ENCODE data around the gene MUS81. TPM values are rescaled to one million over a fixed set of nuclear protein-coding genes. Genes with fewer than 3 reads are reported as not detected.
A peak's percentile ranks its signal among the peaks of the same experiment; 100 is the strongest.

MUS81 gene
- total and polyA plus RNA-seq, 9 of the 15 experiments (the other 6 are each of a cell fraction or from before 2014, with no cell fraction given), result 13.4 to 118 (median 53.7) TPM

DNA sequence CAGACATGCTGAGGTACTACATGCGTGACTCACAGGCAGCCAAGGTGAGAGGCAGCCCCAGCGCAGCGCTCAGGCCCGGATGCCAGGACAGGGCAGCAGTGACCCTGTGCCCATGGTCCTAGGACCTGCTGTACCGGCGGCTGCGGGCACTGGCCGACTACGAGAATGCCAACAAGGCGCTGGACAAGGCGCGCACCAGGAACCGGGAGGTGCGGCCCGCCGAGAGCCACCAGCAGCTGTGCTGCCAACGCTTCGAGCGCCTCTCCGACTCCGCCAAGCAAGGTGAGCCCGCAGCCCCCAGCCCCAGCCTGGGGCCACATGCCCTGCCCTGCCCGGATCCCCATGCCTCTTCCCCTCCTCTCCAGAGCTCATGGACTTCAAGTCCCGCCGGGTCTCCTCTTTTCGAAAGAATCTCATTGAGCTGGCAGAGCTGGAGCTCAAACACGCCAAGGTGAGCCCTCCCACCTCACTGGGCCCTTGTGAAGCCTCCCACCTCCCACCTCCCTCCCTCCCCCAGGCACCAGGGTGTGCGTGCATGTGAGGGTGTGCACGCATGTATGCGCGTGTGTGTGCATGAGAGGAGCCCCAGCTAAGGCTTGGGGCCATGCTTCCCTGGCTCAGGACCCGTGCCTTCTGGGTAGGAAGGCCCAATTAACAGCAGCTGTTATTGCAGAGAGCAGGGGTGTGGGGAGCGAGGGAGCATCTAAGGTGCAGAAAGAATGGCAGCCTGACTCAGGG lies 7.6 kb upstream of the MUS81 start:
- in situ Hi-C loops (cut with MboI), result no loop called here
- intact Hi-C loops (cut with micrococcal nuclease), result no loop called here
- peak; percentile 33; the same call in 1 of the 2 replicates for TF ChIP-seq ZNF143 (CRISPR knock-in tag; IDR thresholded peaks at IDR 0.05)
- peak; percentile 26; the same call in 1 of the 2 replicates for TF ChIP-seq LCOR (CRISPR knock-in tag; IDR thresholded peaks at IDR 0.05)
- TF ChIP-seq POLR2AphosphoS5 (IDR thresholded peaks at IDR 0.05; ENCODE audit: control insufficient read depth, insufficient read depth, low read depth, low read length), result peak; percentile 59; the same call in 1 of the 2 replicates
- 0 out of 2 replicates have a peak, but pooled peaks have one; percentile 15 for TF ChIP-seq SP1 (CRISPR knock-in tag; IDR thresholded peaks at IDR 0.05)
- no peak for TF ChIP-seq RB1 (IDR thresholded peaks at IDR 0.05; ENCODE audit: low read depth)
- TF ChIP-seq MEF2A (IDR thresholded peaks at IDR 0.05; ENCODE audit: control insufficient read depth, low read depth, low read length), result no peak
- TF ChIP-seq POLR2A (conservative IDR thresholded peaks at IDR 0.05), result peak; percentile 71; the same call in 1 of the 2 replicates
- TF ChIP-seq HDAC6 (IDR thresholded peaks at IDR 0.05; ENCODE audit: low read depth, low read length), result no peak
- TF ChIP-seq, protein P1, sequence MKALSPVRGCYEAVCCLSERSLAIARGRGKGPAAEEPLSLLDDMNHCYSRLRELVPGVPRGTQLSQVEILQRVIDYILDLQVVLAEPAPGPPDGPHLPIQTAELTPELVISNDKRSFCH (CRISPR knock-in tag; IDR thresholded peaks at IDR 0.05), result no peak
- TF ChIP-seq, protein P1 (tag; IDR thresholded peaks at IDR 0.05), result no peak
- TF ChIP-seq, protein P2, sequence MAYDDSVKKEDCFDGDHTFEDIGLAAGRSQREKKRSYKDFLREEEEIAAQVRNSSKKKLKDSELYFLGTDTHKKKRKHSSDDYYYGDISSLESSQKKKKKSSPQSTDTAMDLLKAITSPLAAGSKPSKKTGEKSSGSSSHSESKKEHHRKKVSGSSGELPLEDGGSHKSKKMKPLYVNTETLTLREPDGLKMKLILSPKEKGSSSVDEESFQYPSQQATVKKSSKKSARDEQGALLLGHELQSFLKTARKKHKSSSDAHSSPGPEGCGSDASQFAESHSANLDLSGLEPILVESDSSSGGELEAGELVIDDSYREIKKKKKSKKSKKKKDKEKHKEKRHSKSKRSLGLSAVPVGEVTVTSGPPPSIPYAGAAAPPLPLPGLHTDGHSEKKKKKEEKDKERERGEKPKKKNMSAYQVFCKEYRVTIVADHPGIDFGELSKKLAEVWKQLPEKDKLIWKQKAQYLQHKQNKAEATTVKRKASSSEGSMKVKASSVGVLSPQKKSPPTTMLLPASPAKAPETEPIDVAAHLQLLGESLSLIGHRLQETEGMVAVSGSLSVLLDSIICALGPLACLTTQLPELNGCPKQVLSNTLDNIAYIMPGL (CRISPR knock-in tag; IDR thresholded peaks at IDR 0.05), result 0 out of 2 replicates have a peak, but pooled peaks have one; percentile 66
- TF ChIP-seq, protein P3, sequence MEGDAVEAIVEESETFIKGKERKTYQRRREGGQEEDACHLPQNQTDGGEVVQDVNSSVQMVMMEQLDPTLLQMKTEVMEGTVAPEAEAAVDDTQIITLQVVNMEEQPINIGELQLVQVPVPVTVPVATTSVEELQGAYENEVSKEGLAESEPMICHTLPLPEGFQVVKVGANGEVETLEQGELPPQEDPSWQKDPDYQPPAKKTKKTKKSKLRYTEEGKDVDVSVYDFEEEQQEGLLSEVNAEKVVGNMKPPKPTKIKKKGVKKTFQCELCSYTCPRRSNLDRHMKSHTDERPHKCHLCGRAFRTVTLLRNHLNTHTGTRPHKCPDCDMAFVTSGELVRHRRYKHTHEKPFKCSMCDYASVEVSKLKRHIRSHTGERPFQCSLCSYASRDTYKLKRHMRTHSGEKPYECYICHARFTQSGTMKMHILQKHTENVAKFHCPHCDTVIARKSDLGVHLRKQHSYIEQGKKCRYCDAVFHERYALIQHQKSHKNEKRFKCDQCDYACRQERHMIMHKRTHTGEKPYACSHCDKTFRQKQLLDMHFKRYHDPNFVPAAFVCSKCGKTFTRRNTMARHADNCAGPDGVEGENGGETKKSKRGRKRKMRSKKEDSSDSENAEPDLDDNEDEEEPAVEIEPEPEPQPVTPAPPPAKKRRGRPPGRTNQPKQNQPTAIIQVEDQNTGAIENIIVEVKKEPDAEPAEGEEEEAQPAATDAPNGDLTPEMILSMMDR (IDR thresholded peaks at IDR 0.05 in 2 of 3, conservative IDR thresholded peaks at IDR 0.05 in 1 of 3; ENCODE audit: insufficient read depth in 2 of 3, low read depth in 1 of 3, low read length in 3 of 3), result no peak
- TF ChIP-seq, protein P4, sequence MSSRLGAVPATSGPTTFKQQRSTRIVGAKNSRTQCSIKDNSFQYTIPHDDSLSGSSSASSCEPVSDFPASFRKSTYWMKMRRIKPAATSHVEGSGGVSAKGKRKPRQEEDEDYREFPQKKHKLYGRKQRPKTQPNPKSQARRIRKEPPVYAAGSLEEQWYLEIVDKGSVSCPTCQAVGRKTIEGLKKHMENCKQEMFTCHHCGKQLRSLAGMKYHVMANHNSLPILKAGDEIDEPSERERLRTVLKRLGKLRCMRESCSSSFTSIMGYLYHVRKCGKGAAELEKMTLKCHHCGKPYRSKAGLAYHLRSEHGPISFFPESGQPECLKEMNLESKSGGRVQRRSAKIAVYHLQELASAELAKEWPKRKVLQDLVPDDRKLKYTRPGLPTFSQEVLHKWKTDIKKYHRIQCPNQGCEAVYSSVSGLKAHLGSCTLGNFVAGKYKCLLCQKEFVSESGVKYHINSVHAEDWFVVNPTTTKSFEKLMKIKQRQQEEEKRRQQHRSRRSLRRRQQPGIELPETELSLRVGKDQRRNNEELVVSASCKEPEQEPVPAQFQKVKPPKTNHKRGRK (tag; IDR thresholded peaks at IDR 0.05), result no peak
- TF ChIP-seq HNRNPL (IDR thresholded peaks at IDR 0.05; ENCODE audit: low read depth, low read length), result peak; percentile 76
- peak; percentile 89 for TF ChIP-seq POLR2G (IDR thresholded peaks at IDR 0.05; ENCODE audit: low read depth, low read length)
- TF ChIP-seq SUPT5H (IDR thresholded peaks at IDR 0.05), result peak; percentile 2; the same call in 1 of the 2 replicates
- no peak for TF ChIP-seq NFRKB (IDR thresholded peaks at IDR 0.05; ENCODE audit: low read depth)

More for the DNA sequence above, 7.6 kb upstream of the MUS81 start:
- no peak overlapping the region for H3K4me2 ChIP-seq (ENCODE audit: insufficient read depth, low read length)
- CTCF ChIA-PET (ENCODE audit: low intra/inter-chr PET ratio), result no interaction called here
- peak in 1 of 4 experiments; percentile 13 for DNase-seq (ENCODE audit: extremely low read depth in 1 of 4, low spot score in 3 of 4)
- peaks cover 11% of the 10 kb centered on the region for H3K9me1 ChIP-seq (ENCODE audit: control insufficient read depth, insufficient read depth, low read length)
- peaks cover 42% of the 10 kb centered on the region for H3K79me2 ChIP-seq (ENCODE audit: control insufficient read depth, insufficient read depth, low read length)
- FAIRE-seq, result no peak
- H3K36me3 ChIP-seq (ENCODE audit: control insufficient read depth, insufficient read depth, low read length), result peaks cover 56% of the 10 kb centered on the region
- no peaks in the 10 kb centered on the region for H3K27me3 ChIP-seq (ENCODE audit: control insufficient read depth in 2 of 2, insufficient read depth in 2 of 2, low read length in 2 of 2)
- no peak overlapping the region for H3K27ac ChIP-seq (ENCODE audit: extremely low read depth, low read depth, low read length)
- POLR2A ChIA-PET, result interaction anchor here (0.6 to 5.9 kb wide), 16 partner anchors 8 to 237 kb away, joined by 3 to 67 read pairs (median 4); partner anchors contain the start of genes FIBP, RNASEH2C and SNX32
- H2AFZ ChIP-seq (ENCODE audit: low read depth, low read length), result no peak overlapping the region
- H3K9ac ChIP-seq (ENCODE audit: insufficient read depth in 1 of 2, low read depth in 2 of 2, low read length in 2 of 2), result no peak overlapping the region
- no TSS peak for BruUV-seq (replicated peaks)
- ATAC-seq, result peak; percentile 1
- 97% methylated on average over 26 of the region's 33 CpGs for WGBS (ENCODE audit: insufficient coverage, low coverage, missing lambda C conversion rate)
- peaks cover 22% of the 10 kb centered on the region for H4K20me1 ChIP-seq (replicated peaks; ENCODE audit: control insufficient read depth, insufficient read depth, low read length)
- H3K4me1 ChIP-seq (replicated peaks in 1 of 2; ENCODE audit: control insufficient read depth in 2 of 2, insufficient read depth in 2 of 2, low read length in 2 of 2), result peaks cover 4 to 42% of the 10 kb centered on the region in 2 experiments; a peak in 3 of 5 replicates
- H3K9me3 ChIP-seq (replicated peaks; ENCODE audit: control insufficient read depth, insufficient read depth, low read depth, low read length), result peaks cover 7% of the 10 kb centered on the region; the same call in 1 of the 2 replicates
- no peak overlapping the region for H3K4me3 ChIP-seq
